Activated CD4-positive, alpha-beta T cell treated with anti-CD3 and anti-CD28 coated beads, Interleukin-2, amount 10 ng/mL, durations not matched to agents 24 days and 14 days (primary cell): ENCODE measurements around the gene SLCO6A1. TPM values are rescaled to one million over a fixed set of nuclear protein-coding genes. Genes with fewer than 3 reads are reported as not detected.

Source experiments
- DNase-seq: peaks from one replicate; pipeline ENCODE4 v3.0.0; 2022
- H3K27ac Mint-ChIP-seq: one replicate; pipeline ENCODE4 v1.8.0; 2022; ENCODE audit warnings: mild to moderate bottlenecking, mixed read lengths
- H3K27me3 Mint-ChIP-seq: one replicate; pipeline ENCODE4 v1.8.0; 2022; ENCODE audit warnings: mixed read lengths
- H3K36me3 Mint-ChIP-seq: one replicate; pipeline ENCODE4 v1.8.0; 2022; ENCODE audit warnings: low read depth, mild to moderate bottlenecking, mixed read lengths
- H3K4me1 Mint-ChIP-seq: one replicate; pipeline ENCODE4 v1.8.0; 2021; ENCODE audit warnings: mixed read lengths
- H3K4me3 Mint-ChIP-seq: one replicate; pipeline ENCODE4 v1.8.0; 2022; ENCODE audit warnings: mild to moderate bottlenecking, moderate library complexity, mixed read lengths
- H3K9me3 Mint-ChIP-seq: one replicate; pipeline ENCODE4 v1.8.0; 2021; ENCODE audit warnings: mixed read lengths
- intact Hi-C: fragments of 100-400 bp; cut with micrococcal nuclease; formaldehyde crosslinking; loops from one replicate; pipeline ENCODE4 v1.15.1; 2023
- total RNA-seq: library from RNA; stranded (reverse); gene quantifications from 2 replicates; pipeline ENCODE4 v1.2.3, GENCODE V29; 2022

The SLCO6A1 gene, protein sequence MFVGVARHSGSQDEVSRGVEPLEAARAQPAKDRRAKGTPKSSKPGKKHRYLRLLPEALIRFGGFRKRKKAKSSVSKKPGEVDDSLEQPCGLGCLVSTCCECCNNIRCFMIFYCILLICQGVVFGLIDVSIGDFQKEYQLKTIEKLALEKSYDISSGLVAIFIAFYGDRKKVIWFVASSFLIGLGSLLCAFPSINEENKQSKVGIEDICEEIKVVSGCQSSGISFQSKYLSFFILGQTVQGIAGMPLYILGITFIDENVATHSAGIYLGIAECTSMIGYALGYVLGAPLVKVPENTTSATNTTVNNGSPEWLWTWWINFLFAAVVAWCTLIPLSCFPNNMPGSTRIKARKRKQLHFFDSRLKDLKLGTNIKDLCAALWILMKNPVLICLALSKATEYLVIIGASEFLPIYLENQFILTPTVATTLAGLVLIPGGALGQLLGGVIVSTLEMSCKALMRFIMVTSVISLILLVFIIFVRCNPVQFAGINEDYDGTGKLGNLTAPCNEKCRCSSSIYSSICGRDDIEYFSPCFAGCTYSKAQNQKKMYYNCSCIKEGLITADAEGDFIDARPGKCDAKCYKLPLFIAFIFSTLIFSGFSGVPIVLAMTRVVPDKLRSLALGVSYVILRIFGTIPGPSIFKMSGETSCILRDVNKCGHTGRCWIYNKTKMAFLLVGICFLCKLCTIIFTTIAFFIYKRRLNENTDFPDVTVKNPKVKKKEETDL
- not detected in 2 replicates for total RNA-seq

DNA sequence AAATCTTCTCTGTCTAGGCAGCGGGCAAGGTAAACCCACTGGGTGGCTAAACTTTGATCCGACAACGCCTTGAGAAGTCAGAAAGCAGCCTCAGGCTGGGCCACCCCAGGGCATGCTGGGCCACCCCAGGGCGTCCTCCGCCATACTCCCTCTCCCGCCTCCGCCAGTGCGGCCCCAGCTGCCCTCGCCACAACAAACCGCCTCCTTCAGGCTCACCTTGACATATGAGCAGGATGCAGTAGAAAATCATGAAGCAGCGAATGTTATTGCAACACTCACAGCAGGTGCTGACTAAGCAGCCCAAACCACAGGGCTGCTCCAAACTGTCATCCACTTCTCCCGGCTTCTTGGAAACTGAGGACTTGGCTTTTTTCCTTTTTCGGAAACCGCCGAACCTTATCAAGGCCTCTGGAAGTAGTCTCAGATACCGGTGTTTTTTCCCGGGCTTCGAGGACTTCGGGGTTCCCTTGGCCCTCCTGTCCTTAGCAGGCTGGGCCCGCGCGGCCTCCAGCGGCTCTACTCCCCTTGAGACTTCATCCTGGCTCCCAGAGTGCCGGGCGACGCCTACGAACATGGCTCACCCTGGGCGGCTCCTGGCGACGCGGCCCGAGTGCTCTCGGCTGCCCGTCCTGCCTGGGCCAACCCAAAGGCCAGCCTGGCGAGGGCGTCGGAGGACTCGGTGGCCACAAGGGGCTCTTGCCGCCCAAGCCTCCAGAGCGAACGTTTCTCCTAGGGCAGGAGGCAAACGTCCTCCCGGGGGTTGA is at the start of gene SLCO6A1:
Gene SLCO6A1, minus strand, starts transcription at position 731 of the 764 bp plus-strand sequence. Its CDS starts 157 bp downstream, at position 574.
- Mint-ChIP-seq H3K27ac (no peak within 1 kb of the TSS), H3K9me3 (no peaks in the 10 kb centered on the region), H3K4me3 (no peak within 1 kb of the TSS), H3K36me3 (no peaks in the 10 kb centered on the region), H3K27me3 (no peaks in the 10 kb centered on the region), H3K4me1 (no peaks in the 10 kb centered on the region)
- DNase-seq, result no peak
- intact Hi-C loops, result no loop called here

DNA sequence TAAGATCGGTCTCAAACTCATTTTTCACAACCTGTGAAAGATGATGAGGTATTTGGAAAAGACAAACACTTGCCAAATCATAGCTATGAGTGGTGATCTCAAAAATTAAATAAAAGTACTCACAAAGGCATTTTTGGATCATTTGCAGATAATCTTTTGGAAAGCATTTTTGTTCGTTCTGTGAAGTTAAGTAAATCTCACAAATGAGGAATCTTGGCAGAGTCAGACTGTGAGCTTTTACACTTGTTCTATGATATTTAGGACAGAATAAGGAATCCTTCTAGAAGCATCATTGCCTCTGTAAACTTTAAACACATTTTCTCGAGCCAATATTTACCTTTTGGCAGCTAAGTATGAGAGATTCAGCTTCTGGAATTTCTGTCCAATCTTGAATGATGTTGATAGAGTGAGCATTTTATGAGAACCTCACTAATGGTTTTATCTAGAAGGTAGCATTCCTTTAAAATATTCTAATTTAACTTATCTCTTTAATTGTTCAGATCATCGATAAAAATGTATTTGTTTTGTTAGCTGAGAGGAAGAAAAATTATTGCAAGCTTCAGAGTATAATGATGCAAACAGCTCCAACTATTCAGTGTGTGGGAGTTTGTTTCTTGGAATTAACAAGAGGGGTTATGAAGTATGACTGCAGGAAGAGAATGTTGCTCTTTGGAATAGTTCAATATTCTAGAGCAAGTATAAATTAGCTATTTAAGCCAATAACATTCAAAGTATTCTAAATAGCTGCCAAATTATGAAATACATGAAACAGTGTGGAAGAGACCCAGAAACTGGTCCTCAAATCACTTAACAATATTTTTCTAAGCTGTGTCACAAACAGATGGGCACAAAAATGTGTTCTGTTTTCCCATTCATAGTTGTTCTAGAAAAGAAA is 48.6 kb upstream of the SLCO6A1 start:
- Mint-ChIP-seq H3K36me3 (no peaks in the 10 kb centered on the region), H3K4me1 (no peaks in the 10 kb centered on the region), H3K27ac (no peak overlapping the region), H3K9me3 (no peaks in the 10 kb centered on the region), H3K4me3 (no peak overlapping the region), H3K27me3 (peaks cover 3% of the 10 kb centered on the region)
- intact Hi-C loops, result no loop called here
- DNase-seq, result no peak

DNA sequence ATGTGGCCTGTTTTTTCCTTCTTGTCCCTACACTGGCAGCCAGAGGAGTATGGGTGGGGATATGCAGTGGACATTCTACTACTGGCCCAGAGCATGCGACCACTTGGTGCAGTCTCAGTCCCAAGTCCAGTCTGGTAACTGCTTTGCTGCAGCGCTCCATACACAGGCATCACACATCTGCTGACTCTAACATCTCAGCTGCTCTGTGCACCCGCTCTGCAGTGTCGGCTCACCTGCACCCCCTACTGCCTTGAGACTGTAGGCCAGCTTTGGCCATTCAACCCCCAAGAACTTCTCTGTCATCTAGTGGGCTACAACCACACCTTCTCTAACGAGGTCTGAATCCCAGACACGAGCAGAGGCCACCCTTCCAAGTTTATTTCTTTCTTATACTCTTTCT is 46.4 kb upstream of the SLCO6A1 start:
- Mint-ChIP-seq H3K4me1 (no peaks in the 10 kb centered on the region), H3K9me3 (no peaks in the 10 kb centered on the region), H3K4me3 (no peak overlapping the region), H3K27me3 (peaks cover 6% of the 10 kb centered on the region), H3K27ac (no peak overlapping the region), H3K36me3 (no peaks in the 10 kb centered on the region)
- intact Hi-C loops, result no loop called here
- no peak for DNase-seq

DNA sequence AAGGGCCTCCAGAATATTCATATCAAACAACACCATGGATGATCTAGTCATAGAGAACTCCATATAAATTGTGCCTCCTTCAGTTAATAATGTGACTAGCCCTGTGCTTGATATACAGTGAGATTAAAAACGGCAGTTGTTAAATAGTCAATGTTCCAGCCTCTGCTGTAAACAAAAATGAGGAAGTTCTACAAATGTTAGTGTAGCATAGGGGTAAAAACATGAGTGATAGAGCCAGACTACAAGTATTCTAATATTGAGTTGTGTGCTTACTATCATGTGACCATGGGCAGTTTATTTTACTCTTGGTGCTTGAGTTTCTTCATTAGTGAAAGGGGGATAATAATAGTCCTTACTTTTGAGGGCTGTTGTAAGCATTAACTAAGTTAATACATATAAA is 43.3 kb upstream of the SLCO6A1 start:
- intact Hi-C loops, result no loop called here
- DNase-seq, result no peak
- Mint-ChIP-seq H3K4me3 (no peak overlapping the region), H3K9me3 (no peaks in the 10 kb centered on the region), H3K27ac (no peak overlapping the region), H3K4me1 (no peaks in the 10 kb centered on the region), H3K36me3 (no peaks in the 10 kb centered on the region), H3K27me3 (peaks cover 10% of the 10 kb centered on the region)

DNA sequence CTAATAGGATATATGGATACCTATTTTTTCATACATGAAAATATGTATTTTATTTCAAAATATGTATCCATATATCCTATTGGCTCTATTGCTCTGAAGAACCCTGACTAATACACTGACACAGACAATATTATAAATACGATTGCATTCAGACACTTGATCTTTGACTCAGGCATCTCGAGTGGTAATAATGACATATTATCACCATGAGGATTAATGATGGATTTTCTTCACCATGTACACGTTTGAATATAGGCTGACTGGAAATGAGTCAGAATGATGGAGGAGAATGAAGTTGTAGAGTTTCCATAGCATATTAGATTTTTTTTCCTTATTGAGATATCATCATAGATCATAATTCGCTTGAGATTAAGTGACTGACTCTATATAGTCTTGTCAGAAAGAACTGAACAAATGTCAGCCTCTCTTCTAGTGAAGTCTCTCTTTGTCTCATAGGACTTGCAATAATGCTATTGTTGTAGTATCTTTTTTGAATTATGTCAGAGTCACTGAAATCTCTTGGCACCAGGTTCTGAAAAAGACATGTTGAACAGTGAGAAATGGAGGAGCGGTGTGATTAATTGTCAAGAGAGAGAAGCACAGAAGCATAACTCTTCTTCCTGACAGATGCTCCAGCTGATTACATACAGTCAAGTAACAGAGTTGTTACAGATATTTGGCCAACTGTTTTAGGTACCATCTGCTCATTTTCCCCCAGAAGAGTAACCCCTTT is 41.4 kb upstream of the SLCO6A1 start:
- Mint-ChIP-seq H3K4me3 (no peak overlapping the region), H3K9me3 (no peaks in the 10 kb centered on the region), H3K36me3 (no peaks in the 10 kb centered on the region), H3K27me3 (peaks cover 7% of the 10 kb centered on the region), H3K4me1 (no peaks in the 10 kb centered on the region), H3K27ac (no peak overlapping the region)
- no peak for DNase-seq
- intact Hi-C loops, result no loop called here

DNA sequence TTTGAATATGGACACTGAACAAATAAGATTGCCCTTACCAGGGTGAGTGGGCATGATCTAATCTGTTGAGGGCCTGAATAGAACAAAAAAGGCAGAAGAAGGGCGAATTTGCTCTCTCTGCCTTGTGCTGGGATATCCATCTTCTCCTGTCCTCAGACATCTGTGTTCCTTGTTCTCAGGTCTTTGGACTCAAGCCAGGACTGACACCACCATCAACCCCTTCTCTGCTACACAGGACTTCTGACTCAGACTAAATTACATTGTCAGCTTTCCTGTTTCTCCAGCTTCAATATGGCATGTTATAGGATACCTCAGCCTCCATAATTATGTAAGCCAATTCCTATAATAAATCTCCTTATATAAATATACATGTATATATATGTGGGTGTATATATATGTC is 40.8 kb upstream of the SLCO6A1 start:
- H3K27me3 Mint-ChIP-seq, result peaks cover 7% of the 10 kb centered on the region
- DNase-seq, result no peak
- no peak overlapping the region for H3K27ac Mint-ChIP-seq

DNA sequence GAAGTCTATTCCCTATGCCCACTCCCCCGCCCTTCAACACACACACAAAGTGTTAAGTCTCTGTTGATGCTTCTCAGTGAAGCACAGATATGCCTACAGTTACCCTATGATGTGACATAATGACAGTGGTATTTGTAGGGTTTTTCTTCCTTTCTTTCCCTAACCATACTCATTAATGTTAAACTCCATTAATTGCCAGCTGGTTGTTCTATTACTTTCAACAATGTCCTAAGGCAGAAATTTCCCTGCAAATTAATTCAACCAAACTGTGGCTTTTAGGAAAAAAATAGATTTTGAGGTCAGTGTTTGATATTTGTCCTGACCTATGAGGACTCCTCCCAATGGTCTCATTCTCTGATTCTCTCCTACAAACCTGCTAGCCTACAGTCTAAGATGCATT is 38.2 kb upstream of the SLCO6A1 start:
- Mint-ChIP-seq H3K4me1 (no peaks in the 10 kb centered on the region), H3K4me3 (no peak overlapping the region), H3K9me3 (no peaks in the 10 kb centered on the region), H3K27ac (no peak overlapping the region), H3K36me3 (no peaks in the 10 kb centered on the region), H3K27me3 (peaks cover 6% of the 10 kb centered on the region)
- intact Hi-C loops, result no loop called here
- no peak for DNase-seq

More for the DNA sequence above, 40.8 kb upstream of the SLCO6A1 start:
- Mint-ChIP-seq H3K4me3 (no peak overlapping the region), H3K36me3 (no peaks in the 10 kb centered on the region), H3K4me1 (no peaks in the 10 kb centered on the region), H3K9me3 (no peaks in the 10 kb centered on the region)
- intact Hi-C loops, result no loop called here

DNA sequence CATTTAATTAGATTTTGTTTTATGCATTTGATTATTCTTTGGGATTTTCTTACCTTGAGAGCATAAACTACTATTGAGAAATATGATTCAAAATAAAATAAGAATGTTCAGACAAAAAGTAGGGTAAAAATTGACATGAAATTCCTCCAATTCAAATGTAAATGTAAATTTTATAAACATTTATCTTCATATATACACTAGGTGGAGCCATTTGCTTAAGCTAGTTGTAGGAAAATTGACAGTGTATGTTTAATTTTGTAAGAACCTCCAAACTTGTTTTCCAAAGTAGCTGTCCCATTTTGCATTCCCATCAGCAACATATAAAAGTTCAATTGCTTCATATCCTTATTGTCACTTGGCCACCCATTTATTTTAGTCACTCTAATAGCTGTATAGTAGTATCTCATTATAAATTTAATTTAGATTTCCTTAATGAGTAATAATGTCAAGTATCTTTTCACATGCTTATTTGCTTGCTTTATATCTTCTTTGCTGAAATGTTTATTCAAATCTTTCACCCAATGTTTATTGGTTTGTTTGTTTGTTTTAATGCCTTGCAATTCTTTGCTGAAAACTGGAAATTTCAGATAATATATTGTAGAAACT is 37.6 kb upstream of the SLCO6A1 start:
- DNase-seq, result no peak
- Mint-ChIP-seq H3K36me3 (no peaks in the 10 kb centered on the region), H3K27ac (no peak overlapping the region), H3K4me3 (no peak overlapping the region), H3K27me3 (peaks cover 7% of the 10 kb centered on the region), H3K9me3 (no peaks in the 10 kb centered on the region), H3K4me1 (no peaks in the 10 kb centered on the region)
- intact Hi-C loops, result loop anchor here (1.0 kb wide), 2 partner anchors 603 to 688 kb away; no protein-coding TSS in a partner anchor

DNA sequence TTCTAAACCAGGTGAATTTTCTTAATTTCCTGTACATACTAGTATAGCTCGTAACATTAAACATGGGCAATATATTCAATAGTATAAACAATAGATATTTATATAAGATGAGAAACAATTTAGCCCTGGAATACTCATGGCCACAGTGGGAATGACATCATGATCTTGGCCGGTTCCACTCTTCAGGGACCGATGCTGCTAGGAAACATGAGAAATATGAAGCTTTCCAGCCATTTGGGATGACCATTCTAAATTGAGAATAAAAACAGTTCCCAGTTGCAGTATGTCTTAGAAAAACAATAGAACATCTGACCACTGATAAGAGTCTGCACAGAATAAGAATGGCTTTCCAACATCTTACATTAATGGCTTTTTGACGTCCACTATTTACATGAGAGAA is 33.3 kb upstream of the SLCO6A1 start:
- intact Hi-C loops, result no loop called here
- H3K27me3 Mint-ChIP-seq, result peaks cover 9% of the 10 kb centered on the region

DNA sequence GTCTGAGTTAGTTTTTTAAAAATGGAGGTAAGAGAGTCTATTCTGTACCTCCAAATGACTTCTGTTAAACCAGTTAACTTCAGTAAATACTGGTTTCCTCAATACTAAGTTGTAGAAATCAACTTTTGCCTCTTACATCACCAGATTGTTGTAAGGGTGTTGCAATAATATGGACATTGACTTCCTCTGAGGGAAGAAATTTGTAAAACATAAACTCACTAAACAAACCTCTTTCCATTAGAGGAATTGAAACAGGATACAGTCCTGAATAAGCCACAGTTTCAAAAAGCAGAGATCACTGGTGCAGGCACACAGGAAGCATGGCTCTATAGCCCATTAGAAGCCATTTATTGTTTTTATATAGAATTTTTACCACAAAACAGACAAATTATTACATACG is 32.7 kb upstream of the SLCO6A1 start:
- intact Hi-C loops, result no loop called here
- no peaks in the 10 kb centered on the region for H3K4me1 Mint-ChIP-seq
- H3K27me3 Mint-ChIP-seq, result peaks cover 9% of the 10 kb centered on the region
- no peaks in the 10 kb centered on the region for H3K36me3 Mint-ChIP-seq
- no peaks in the 10 kb centered on the region for H3K9me3 Mint-ChIP-seq
- no peak for DNase-seq
- no peak overlapping the region for H3K27ac Mint-ChIP-seq
- no peak overlapping the region for H3K4me3 Mint-ChIP-seq

More for the DNA sequence above, 33.3 kb upstream of the SLCO6A1 start:
- DNase-seq, result no peak
- Mint-ChIP-seq H3K4me1 (no peaks in the 10 kb centered on the region), H3K36me3 (no peaks in the 10 kb centered on the region), H3K4me3 (no peak overlapping the region), H3K27ac (no peak overlapping the region), H3K9me3 (no peaks in the 10 kb centered on the region)

DNA sequence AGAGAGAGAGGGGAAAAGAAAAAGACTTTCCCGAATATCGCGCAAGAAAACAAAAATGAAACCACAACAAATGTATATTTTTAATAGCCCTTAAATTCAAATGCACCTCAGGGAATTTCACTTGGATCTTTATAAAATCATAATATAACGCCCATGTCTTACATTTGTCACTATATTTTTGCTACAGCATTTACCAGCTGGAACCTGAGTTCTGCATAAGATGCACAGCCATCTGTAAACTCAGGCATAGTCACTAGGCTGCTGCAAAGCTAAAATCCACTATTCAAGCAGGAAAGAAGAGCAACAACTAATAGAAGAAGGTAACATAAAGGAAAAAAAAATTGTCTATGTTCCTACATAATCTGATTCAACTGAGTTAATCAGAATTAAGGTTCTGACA is 30.6 kb upstream of the SLCO6A1 start:
- DNase-seq, result no peak
- Mint-ChIP-seq H3K9me3 (no peaks in the 10 kb centered on the region), H3K36me3 (no peaks in the 10 kb centered on the region), H3K27me3 (peaks cover 9% of the 10 kb centered on the region), H3K4me1 (no peaks in the 10 kb centered on the region), H3K4me3 (no peak overlapping the region), H3K27ac (no peak overlapping the region)
- intact Hi-C loops, result no loop called here

DNA sequence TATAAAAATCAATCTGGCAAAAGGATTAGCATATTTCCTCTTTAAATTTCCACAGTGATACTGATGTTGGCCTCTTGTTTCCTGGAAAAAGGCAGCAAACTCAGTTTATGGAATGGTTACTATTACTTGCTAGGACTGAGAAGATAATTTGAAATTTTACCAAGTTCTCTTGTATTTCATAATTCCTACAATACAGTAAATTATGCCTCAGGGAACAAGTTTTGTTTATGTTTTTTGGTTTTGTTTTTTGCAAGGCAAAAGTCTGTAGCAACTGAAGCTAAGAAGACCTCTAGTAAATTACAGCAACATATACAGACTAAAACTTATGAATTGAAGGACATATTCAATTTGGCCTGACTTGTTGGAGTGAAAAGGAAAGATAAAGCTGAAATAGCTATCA is 30.2 kb upstream of the SLCO6A1 start:
- intact Hi-C loops, result no loop called here
- Mint-ChIP-seq H3K9me3 (no peaks in the 10 kb centered on the region), H3K27ac (no peak overlapping the region), H3K4me3 (no peak overlapping the region), H3K27me3 (peaks cover 10% of the 10 kb centered on the region), H3K4me1 (no peaks in the 10 kb centered on the region), H3K36me3 (no peaks in the 10 kb centered on the region)
- no peak for DNase-seq
